ENCODE measurements around the gene LILRB5.
"Not testable (repeated sequence)": the region's sequence is repeated elsewhere in the genome, so short reads cannot be mapped to it uniquely, and the experiment has no call there.

The LILRB5 gene

DNA sequence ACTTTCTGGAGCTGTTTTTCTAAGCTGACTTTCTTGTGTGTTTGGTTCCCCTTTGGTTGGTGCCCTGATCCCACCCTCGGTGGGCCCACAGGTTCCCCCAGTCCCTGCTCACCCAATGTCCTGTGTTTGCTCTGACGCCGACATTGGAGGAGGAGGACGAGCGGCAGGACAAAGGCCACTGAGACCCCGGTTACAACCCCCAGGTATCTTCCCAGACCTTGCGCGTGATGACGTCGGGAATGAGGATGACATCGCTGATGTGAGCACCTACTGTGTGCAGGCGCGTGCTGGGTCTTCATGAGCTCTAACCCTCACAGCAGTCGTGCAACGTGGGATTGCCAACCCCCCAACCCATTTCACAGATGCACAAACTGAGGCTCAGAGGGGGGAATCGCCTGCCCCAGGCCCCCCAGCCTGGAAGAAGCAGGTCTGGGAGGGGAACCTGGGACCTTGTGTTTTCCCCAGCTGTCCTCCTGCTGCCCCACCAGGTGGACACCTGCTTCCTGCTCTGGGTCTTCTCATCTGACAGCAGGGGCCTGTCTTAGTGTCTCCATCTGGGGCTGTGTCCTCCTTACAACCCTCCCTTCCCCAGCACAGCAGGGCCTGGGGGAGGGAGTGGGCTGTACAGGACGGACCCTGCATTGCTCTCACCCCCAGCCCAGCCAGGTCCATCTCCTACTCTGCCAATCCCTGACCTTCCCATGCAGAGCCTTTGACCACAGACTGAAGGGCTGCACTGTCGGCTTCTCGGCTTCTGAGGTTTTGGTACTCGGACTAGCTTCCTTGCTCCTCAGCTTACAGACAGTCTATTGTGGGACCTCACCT is 9.8 kb downstream of the LILRB5 start:
- Histone ChIP-seq H3K79me2 (ENCODE audit: insufficient read depth, low read length) (no peaks in the 10 kb centered on the region), H3K4me1 (ENCODE audit: insufficient read depth, low read length, severe bottlenecking) (no peaks in the 10 kb centered on the region), H3K9me2 (ENCODE audit: low read depth, low read length) (no peaks in the 10 kb centered on the region), H3K9ac (ENCODE audit: low read length) (no peak overlapping the region), H2AFZ (ENCODE audit: low read length) (no peak overlapping the region), H3K36me3 (ENCODE audit: insufficient read depth, low read length) (no peaks in the 10 kb centered on the region), H3K4me3 (ENCODE audit: low read depth, low read length, poor library complexity, severe bottlenecking) (no peak overlapping the region), H3K27ac (ENCODE audit: low read depth, low read length, poor library complexity, severe bottlenecking) (no peak overlapping the region), H3K4me2 (ENCODE audit: low read length) (no peak overlapping the region), H3K9me3 (ENCODE audit: low read length) (no peaks in the 10 kb centered on the region), H3F3A (ENCODE audit: insufficient read depth, low read length) (no peaks in the 10 kb centered on the region), H3K27me3 (ENCODE audit: insufficient read depth, low read length) (peaks cover 4% of the 10 kb centered on the region; the same call in 1 of the 2 replicates), H4K20me1 (ENCODE audit: insufficient read depth, low read length) (no peaks in the 10 kb centered on the region)
- TF ChIP-seq EZH2 (IDR thresholded peaks at IDR 0.05; ENCODE audit: borderline replicate concordance, low read length): no peak
- TF ChIP-seq, protein P1, sequence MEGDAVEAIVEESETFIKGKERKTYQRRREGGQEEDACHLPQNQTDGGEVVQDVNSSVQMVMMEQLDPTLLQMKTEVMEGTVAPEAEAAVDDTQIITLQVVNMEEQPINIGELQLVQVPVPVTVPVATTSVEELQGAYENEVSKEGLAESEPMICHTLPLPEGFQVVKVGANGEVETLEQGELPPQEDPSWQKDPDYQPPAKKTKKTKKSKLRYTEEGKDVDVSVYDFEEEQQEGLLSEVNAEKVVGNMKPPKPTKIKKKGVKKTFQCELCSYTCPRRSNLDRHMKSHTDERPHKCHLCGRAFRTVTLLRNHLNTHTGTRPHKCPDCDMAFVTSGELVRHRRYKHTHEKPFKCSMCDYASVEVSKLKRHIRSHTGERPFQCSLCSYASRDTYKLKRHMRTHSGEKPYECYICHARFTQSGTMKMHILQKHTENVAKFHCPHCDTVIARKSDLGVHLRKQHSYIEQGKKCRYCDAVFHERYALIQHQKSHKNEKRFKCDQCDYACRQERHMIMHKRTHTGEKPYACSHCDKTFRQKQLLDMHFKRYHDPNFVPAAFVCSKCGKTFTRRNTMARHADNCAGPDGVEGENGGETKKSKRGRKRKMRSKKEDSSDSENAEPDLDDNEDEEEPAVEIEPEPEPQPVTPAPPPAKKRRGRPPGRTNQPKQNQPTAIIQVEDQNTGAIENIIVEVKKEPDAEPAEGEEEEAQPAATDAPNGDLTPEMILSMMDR (IDR thresholded peaks at IDR 0.05; ENCODE audit: low read length): no peak

DNA sequence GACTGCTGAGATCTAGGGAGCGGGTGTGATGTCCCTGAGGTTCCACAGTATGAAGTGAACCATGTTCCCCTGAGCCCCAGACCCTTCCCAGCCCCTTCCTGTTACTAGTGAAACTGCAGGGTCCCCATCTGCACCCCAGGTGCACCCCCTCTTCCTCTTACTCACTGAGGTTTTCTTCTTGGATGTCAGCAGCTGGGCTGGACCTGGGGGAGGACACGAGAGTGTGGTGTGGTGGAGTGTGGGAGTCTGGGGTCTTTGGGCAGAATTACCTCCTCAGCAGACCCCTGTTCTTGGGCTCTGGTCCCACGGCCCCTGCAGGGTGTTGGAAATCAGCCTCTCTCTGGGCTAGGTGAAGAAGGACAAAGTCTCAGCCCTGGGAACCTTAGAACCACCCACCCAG is 11.1 kb downstream of the LILRB5 start:
- no peaks in the 10 kb centered on the region for H3K9me3 ChIP-seq (ENCODE audit: low read length)
- H3K9ac ChIP-seq (ENCODE audit: low read length): no peak overlapping the region
- H3K36me3 ChIP-seq (ENCODE audit: insufficient read depth, low read length): no peaks in the 10 kb centered on the region
- no peak overlapping the region for H3K4me3 ChIP-seq (ENCODE audit: low read depth, low read length, poor library complexity, severe bottlenecking)
- H3K27me3 ChIP-seq (ENCODE audit: insufficient read depth, low read length): peaks cover 4% of the 10 kb centered on the region; the same call in 1 of the 2 replicates
- H3K4me1 ChIP-seq (ENCODE audit: insufficient read depth, low read length, severe bottlenecking): no peaks in the 10 kb centered on the region
- H3K9me2 ChIP-seq (ENCODE audit: low read depth, low read length): no peaks in the 10 kb centered on the region
- H3K79me2 ChIP-seq (ENCODE audit: insufficient read depth, low read length): no peaks in the 10 kb centered on the region
- H4K20me1 ChIP-seq (ENCODE audit: insufficient read depth, low read length): no peaks in the 10 kb centered on the region
- no peak overlapping the region for H2AFZ ChIP-seq (ENCODE audit: low read length)
- H3K27ac ChIP-seq (ENCODE audit: low read depth, low read length, poor library complexity, severe bottlenecking): no peak overlapping the region
- TF ChIP-seq, protein P1 (IDR thresholded peaks at IDR 0.05; ENCODE audit: low read length): no peak
- no peak for TF ChIP-seq EZH2 (IDR thresholded peaks at IDR 0.05; ENCODE audit: borderline replicate concordance, low read length)
- no peak overlapping the region for H3K4me2 ChIP-seq (ENCODE audit: low read length)
- H3F3A ChIP-seq (ENCODE audit: insufficient read depth, low read length): no peaks in the 10 kb centered on the region

DNA sequence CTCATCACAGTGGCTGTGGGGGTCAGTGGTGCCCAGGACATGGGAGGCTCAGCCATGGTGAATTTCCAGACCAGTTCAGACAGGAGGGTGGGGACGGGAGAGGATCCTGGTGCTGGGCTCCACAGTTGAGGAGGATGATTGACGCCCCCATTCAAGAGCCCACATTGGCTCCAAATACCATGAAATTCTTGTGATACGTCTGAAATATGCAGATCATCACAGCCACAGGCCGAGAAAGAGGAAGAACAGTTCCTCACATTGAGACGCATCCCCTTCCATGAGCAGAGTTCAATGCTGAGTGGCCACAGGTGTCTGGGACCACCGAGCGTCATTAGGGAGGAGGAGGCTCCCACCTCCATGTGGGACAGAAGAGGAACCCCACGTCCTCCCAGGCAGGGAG is 13.3 kb downstream of the LILRB5 start:
- not testable (repeated sequence) for H3K4me1 ChIP-seq (ENCODE audit: insufficient read depth, low read length, severe bottlenecking); H3K9me3 ChIP-seq (ENCODE audit: low read length); H3K4me3 ChIP-seq (ENCODE audit: low read depth, low read length, poor library complexity, severe bottlenecking); H3F3A ChIP-seq (ENCODE audit: insufficient read depth, low read length); H3K27ac ChIP-seq (ENCODE audit: low read depth, low read length, poor library complexity, severe bottlenecking); H3K79me2 ChIP-seq (ENCODE audit: insufficient read depth, low read length); H4K20me1 ChIP-seq (ENCODE audit: insufficient read depth, low read length); H3K9ac ChIP-seq (ENCODE audit: low read length); H3K27me3 ChIP-seq (ENCODE audit: insufficient read depth, low read length); H3K36me3 ChIP-seq (ENCODE audit: insufficient read depth, low read length); H3K9me2 ChIP-seq (ENCODE audit: low read depth, low read length); H2AFZ ChIP-seq (ENCODE audit: low read length); H3K4me2 ChIP-seq (ENCODE audit: low read length)

DNA sequence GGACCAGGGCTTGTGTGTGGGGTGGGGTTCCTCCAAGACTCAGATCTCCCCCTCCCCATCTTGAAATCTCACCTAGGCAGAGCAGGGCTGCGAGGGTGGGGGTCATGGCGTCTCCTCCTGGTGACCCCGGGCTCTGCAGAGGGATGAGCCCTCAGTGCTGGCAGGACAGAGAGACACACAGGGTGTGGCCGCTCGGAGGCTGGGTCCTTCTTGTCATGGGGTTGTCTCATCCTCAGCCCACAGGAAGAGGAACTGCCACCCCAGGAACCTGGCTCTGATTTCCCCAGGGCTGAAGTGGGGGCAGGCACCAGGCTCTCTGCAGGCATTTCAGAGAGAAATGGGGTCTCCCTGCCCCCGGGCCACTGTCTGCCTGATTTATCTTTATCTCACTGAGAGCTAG is 14.4 kb downstream of the LILRB5 start, which contains the start of gene LILRA6:
Gene LILRA6 (minus strand): TSS at position 145 of the 400 bp plus-strand sequence.
- H3K9me2 ChIP-seq (ENCODE audit: low read depth, low read length); H3K79me2 ChIP-seq (ENCODE audit: insufficient read depth, low read length); H3K9ac ChIP-seq (ENCODE audit: low read length); H3K36me3 ChIP-seq (ENCODE audit: insufficient read depth, low read length); H3F3A ChIP-seq (ENCODE audit: insufficient read depth, low read length); H3K4me3 ChIP-seq (ENCODE audit: low read depth, low read length, poor library complexity, severe bottlenecking); H3K27me3 ChIP-seq (ENCODE audit: insufficient read depth, low read length); H4K20me1 ChIP-seq (ENCODE audit: insufficient read depth, low read length); H3K4me2 ChIP-seq (ENCODE audit: low read length); H2AFZ ChIP-seq (ENCODE audit: low read length); H3K9me3 ChIP-seq (ENCODE audit: low read length); H3K27ac ChIP-seq (ENCODE audit: low read depth, low read length, poor library complexity, severe bottlenecking); H3K4me1 ChIP-seq (ENCODE audit: insufficient read depth, low read length, severe bottlenecking): not testable (repeated sequence)

DNA sequence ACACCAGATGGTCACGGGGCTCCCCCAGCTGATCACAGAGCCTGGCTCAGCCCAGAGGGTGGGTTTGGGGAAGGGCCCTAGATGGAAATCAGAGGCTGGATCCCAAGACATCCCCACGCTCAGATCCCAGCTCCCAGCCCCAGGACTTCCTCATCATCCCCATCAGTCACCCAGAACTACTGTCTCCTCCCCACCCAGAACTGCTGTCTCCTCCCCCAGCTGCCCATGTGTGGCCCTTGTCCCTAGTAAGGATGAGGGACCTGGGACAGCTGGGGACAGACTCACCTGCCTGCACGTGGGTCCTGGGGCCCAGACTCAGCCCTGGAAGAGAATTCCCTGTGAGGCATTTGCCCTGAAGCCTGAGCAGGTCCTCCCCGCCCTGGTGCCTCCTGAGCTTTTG is 14.8 kb downstream of the LILRB5 start:
- not testable (repeated sequence) for H3F3A ChIP-seq (ENCODE audit: insufficient read depth, low read length); H3K9me2 ChIP-seq (ENCODE audit: low read depth, low read length); H2AFZ ChIP-seq (ENCODE audit: low read length); H4K20me1 ChIP-seq (ENCODE audit: insufficient read depth, low read length); H3K79me2 ChIP-seq (ENCODE audit: insufficient read depth, low read length); H3K9me3 ChIP-seq (ENCODE audit: low read length); H3K4me2 ChIP-seq (ENCODE audit: low read length); H3K9ac ChIP-seq (ENCODE audit: low read length); H3K27me3 ChIP-seq (ENCODE audit: insufficient read depth, low read length); H3K4me3 ChIP-seq (ENCODE audit: low read depth, low read length, poor library complexity, severe bottlenecking); H3K27ac ChIP-seq (ENCODE audit: low read depth, low read length, poor library complexity, severe bottlenecking); H3K4me1 ChIP-seq (ENCODE audit: insufficient read depth, low read length, severe bottlenecking); H3K36me3 ChIP-seq (ENCODE audit: insufficient read depth, low read length)
